ENCODE results near the gene RHEX.
A peak's percentile ranks its signal among the peaks of the same experiment; 100 is the strongest.

The RHEX gene

GRCh38 chr1:206067486-206068227, 14.7 kb downstream of the RHEX start:
- Mint-ChIP-seq H3K36me3 (ENCODE audit: low read depth) (peaks cover 5% of the 10 kb centered on the region), H3K27me3 (ENCODE audit: low read depth) (no peaks in the 10 kb centered on the region), H3K4me1 (peaks cover 14% of the 10 kb centered on the region), H3K4me3 (no peak overlapping the region), H3K27ac (peak overlapping the region in 1 of 3 experiments; percentile 42), H3K9me3 (peaks cover 4% of the 10 kb centered on the region)
- TF ChIP-seq, protein P1, sequence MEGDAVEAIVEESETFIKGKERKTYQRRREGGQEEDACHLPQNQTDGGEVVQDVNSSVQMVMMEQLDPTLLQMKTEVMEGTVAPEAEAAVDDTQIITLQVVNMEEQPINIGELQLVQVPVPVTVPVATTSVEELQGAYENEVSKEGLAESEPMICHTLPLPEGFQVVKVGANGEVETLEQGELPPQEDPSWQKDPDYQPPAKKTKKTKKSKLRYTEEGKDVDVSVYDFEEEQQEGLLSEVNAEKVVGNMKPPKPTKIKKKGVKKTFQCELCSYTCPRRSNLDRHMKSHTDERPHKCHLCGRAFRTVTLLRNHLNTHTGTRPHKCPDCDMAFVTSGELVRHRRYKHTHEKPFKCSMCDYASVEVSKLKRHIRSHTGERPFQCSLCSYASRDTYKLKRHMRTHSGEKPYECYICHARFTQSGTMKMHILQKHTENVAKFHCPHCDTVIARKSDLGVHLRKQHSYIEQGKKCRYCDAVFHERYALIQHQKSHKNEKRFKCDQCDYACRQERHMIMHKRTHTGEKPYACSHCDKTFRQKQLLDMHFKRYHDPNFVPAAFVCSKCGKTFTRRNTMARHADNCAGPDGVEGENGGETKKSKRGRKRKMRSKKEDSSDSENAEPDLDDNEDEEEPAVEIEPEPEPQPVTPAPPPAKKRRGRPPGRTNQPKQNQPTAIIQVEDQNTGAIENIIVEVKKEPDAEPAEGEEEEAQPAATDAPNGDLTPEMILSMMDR (IDR thresholded peaks at IDR 0.05; ENCODE audit: unreplicated experiment in 3 of 3), result no peak

DNA sequence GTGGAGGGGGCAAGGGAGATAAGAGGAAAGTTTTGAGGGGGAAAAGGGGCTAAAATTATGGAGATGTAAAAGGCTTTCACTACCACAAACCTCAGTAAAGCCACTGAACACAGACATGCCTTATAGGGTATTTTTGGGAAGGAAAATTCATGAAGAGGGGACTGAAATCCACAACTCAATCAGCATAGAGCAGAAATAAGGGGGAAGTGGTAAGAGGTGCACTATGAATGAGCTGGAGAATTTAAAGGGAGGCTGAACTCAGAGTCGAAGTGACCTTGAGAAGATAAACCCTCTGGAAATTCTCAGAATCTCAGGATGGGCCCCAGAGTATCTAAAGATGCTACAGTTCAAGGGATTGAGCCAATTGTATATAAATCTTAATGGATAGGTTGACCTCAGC, 15.3 kb downstream of the RHEX start:
- H3K4me1 Mint-ChIP-seq, result peaks cover 14% of the 10 kb centered on the region
- H3K27me3 Mint-ChIP-seq (ENCODE audit: low read depth), result no peaks in the 10 kb centered on the region
- H3K9me3 Mint-ChIP-seq, result no peaks in the 10 kb centered on the region
- H3K36me3 Mint-ChIP-seq (ENCODE audit: low read depth), result no peaks in the 10 kb centered on the region
- TF ChIP-seq, protein P1 (IDR thresholded peaks at IDR 0.05; ENCODE audit: unreplicated experiment in 3 of 3), result no peak
- no peak overlapping the region for H3K4me3 Mint-ChIP-seq
- H3K27ac Mint-ChIP-seq, result no peak overlapping the region

- peaks cover 14% of the 10 kb centered on the region for H3K4me1 Mint-ChIP-seq
- TF ChIP-seq, protein P1 (IDR thresholded peaks at IDR 0.05; ENCODE audit: unreplicated experiment in 3 of 3), result no peak
- H3K27me3 Mint-ChIP-seq (ENCODE audit: low read depth), result no peaks in the 10 kb centered on the region
- no peaks in the 10 kb centered on the region for H3K9me3 Mint-ChIP-seq
- H3K27ac Mint-ChIP-seq, result no peak overlapping the region
- no peaks in the 10 kb centered on the region for H3K36me3 Mint-ChIP-seq (ENCODE audit: low read depth)
- no peak overlapping the region for H3K4me3 Mint-ChIP-seq
Observed at GRCh38 chr1:206070627-206071304, 17.8 kb downstream of the RHEX start.

- Mint-ChIP-seq H3K36me3 (ENCODE audit: low read depth) (no peaks in the 10 kb centered on the region), H3K27ac (no peak overlapping the region), H3K4me3 (no peak overlapping the region), H3K27me3 (ENCODE audit: low read depth) (no peaks in the 10 kb centered on the region), H3K9me3 (no peaks in the 10 kb centered on the region), H3K4me1 (peaks cover 11% of the 10 kb centered on the region)
- TF ChIP-seq, protein P1 (IDR thresholded peaks at IDR 0.05; ENCODE audit: unreplicated experiment in 3 of 3), result no peak
Observed at GRCh38 chr1:206074839-206075238, 21.9 kb downstream of the RHEX start.

GRCh38 chr1:206075786-206076755, 23.1 kb downstream of the RHEX start:
- Mint-ChIP-seq H3K4me1 (peaks cover 11% of the 10 kb centered on the region), H3K36me3 (ENCODE audit: low read depth) (no peaks in the 10 kb centered on the region)

More at GRCh38 chr1:206075786-206076755, 23.1 kb downstream of the RHEX start:
- no peak overlapping the region for H3K27ac Mint-ChIP-seq
- H3K4me3 Mint-ChIP-seq, result no peak overlapping the region
- H3K27me3 Mint-ChIP-seq (ENCODE audit: low read depth), result no peaks in the 10 kb centered on the region
- no peaks in the 10 kb centered on the region for H3K9me3 Mint-ChIP-seq
- TF ChIP-seq, protein P1 (IDR thresholded peaks at IDR 0.05; ENCODE audit: unreplicated experiment in 3 of 3), result no peak
